ENCODE data around the gene CEPT1.

- TF ChIP-seq CTCF (IDR thresholded peaks at IDR 0.05): no peak
- TF ChIP-seq POLR2A (IDR thresholded peaks at IDR 0.05): no peak
Observed at GRCh38 chr1:111104981-111105380, 35.0 kb upstream of the CEPT1 start.

All from body of pancreas (tissue), 4 donors.